Fibroblast of lung (primary cell): Measurements from ENCODE around the gene CTBP1. TPM values are rescaled to one million over a fixed set of nuclear protein-coding genes. Genes with fewer than 3 reads are reported as not detected.

Experiments used
- DNase-seq, 2 donors: peaks; one replicate each; pipeline versions ENCODE4 v3.0.0 to v3.0.0-alpha.2; 2010; ENCODE audit warnings: low read depth in 2 of 2
- H2AFZ ChIP-seq: 2 replicates; pipeline ENCODE4 v1.5.1; 2012; ENCODE audit warnings: low read length, control low read depth, inconsistent platforms
- H3K27ac ChIP-seq: 2 replicates; pipeline ENCODE4 v1.5.1; 2011; ENCODE audit warnings: low read length, control low read depth; ENCODE audit not compliant: insufficient read depth
- H3K27me3 ChIP-seq: 2 replicates; pipeline ENCODE4 v1.5.1; 2011; ENCODE audit warnings: mild to moderate bottlenecking, low read length; ENCODE audit not compliant: control insufficient read depth, insufficient read depth
- H3K36me3 ChIP-seq: 2 replicates; pipeline ENCODE4 v1.5.1; 2011; ENCODE audit warnings: low read length; ENCODE audit not compliant: control insufficient read depth, insufficient read depth
- H3K4me1 ChIP-seq: 2 replicates; pipeline ENCODE4 v1.5.1; 2011; ENCODE audit warnings: low read length; ENCODE audit not compliant: control insufficient read depth, insufficient read depth; ENCODE audit errors: extremely low read depth
- H3K4me2 ChIP-seq: 2 replicates; pipeline ENCODE4 v1.5.1; 2011; ENCODE audit warnings: low read length, control low read depth; ENCODE audit not compliant: insufficient read depth; ENCODE audit errors: extremely low read depth
- H3K4me3 ChIP-seq, 4 experiments: fragments of 200-600 bp in 1 of 4; sonication (generic) in 1 of 4; replicated peaks in 1 of 4; 2 replicates each; pipeline ENCODE4 v1.5.1; 2011 to 2016; ENCODE audit warnings: low read length in 4 of 4, low read depth in 3 of 4, mild to moderate bottlenecking in 3 of 4, control low read depth in 2 of 4, inconsistent platforms in 1 of 4, mixed read lengths in 1 of 4; ENCODE audit not compliant: insufficient read depth in 1 of 4; ENCODE audit errors: control extremely low read depth in 1 of 4
- H3K79me2 ChIP-seq: 2 replicates; pipeline ENCODE4 v1.5.1; 2012; ENCODE audit warnings: mild to moderate bottlenecking, low read length, inconsistent platforms; ENCODE audit not compliant: control insufficient read depth, insufficient read depth
- H3K9ac ChIP-seq: 2 replicates; pipeline ENCODE4 v1.5.1; 2011; ENCODE audit warnings: mild to moderate bottlenecking, low read length, control low read depth; ENCODE audit not compliant: insufficient read depth
- H3K9me3 ChIP-seq: 2 replicates; pipeline ENCODE4 v1.5.1; 2012; ENCODE audit warnings: low read depth, low read length; ENCODE audit not compliant: control insufficient read depth, insufficient read depth
- H4K20me1 ChIP-seq: 2 replicates; pipeline ENCODE4 v1.5.1; 2011; ENCODE audit warnings: low read length; ENCODE audit not compliant: control insufficient read depth, insufficient read depth; ENCODE audit errors: extremely low read depth
- CTCF ChIP-seq, 2 donors: IDR thresholded peaks in 1 of 2; conservative IDR thresholded peaks in 1 of 2; 1 replicate in 1 of 2; 2 replicates in 1 of 2; pipeline ENCODE4 v1.5.1; 2011 to 2012; ENCODE audit warnings: low read length in 2 of 2, control low read depth in 1 of 2, inconsistent platforms in 1 of 2, low read depth in 1 of 2, mild to moderate bottlenecking in 1 of 2
- EZH2 ChIP-seq: IDR thresholded peaks from 2 replicates; pipeline ENCODE4 v1.5.1; 2012; ENCODE audit warnings: low read length, control low read depth, mild to moderate bottlenecking; ENCODE audit errors: missing control alignments
- polyA plus RNA-seq, 2 donors: library from polyadenylated mRNA; depleted of rRNA in 1 of 2; stranded (reverse) in 1 of 2; unstranded in 1 of 2; fragments of >200 nt; gene quantifications; 2 replicates each; pipeline ENCODE4 v1.2.1, GENCODE V29; 2011 to 2012; ENCODE audit warnings: missing spikeins in 1 of 2
- total RNA-seq: library from RNA; depleted of rRNA; stranded (reverse); fragments of >200 nt; gene quantifications from 2 replicates; pipeline ENCODE4 v1.2.1, GENCODE V29; 2014

CTBP1 gene
- total and polyA plus RNA-seq, 2 donors (not counting 1 experiment from before 2014, with no cell fraction given) = 78.2 to 249 TPM

- H3K79me2 ChIP-seq = peaks cover 85% of the 10 kb centered on the region
- H4K20me1 ChIP-seq = no peaks in the 10 kb centered on the region
- H2AFZ ChIP-seq = no peak overlapping the region
- TF ChIP-seq CTCF (conservative IDR thresholded peaks at IDR 0.05 in 1 of 2, IDR thresholded peaks at IDR 0.05 in 1 of 2; ENCODE audit: low read depth in 1 of 2, low read length in 2 of 2) (no peak), EZH2 (no peak)
- no peak overlapping the region for H3K27ac ChIP-seq
- no peak overlapping the region for H3K4me3 ChIP-seq
- no peak overlapping the region for H3K9ac ChIP-seq
- no peaks in the 10 kb centered on the region for H3K4me1 ChIP-seq
- H3K27me3 ChIP-seq = no peaks in the 10 kb centered on the region
- H3K4me2 ChIP-seq = no peak overlapping the region
- no peaks in the 10 kb centered on the region for H3K9me3 ChIP-seq
- no peak for DNase-seq
- H3K36me3 ChIP-seq = peaks cover 12% of the 10 kb centered on the region
Observed at GRCh38 chr4:1297023-1297395, 48.1 kb upstream of the CTBP1 start.

DNA sequence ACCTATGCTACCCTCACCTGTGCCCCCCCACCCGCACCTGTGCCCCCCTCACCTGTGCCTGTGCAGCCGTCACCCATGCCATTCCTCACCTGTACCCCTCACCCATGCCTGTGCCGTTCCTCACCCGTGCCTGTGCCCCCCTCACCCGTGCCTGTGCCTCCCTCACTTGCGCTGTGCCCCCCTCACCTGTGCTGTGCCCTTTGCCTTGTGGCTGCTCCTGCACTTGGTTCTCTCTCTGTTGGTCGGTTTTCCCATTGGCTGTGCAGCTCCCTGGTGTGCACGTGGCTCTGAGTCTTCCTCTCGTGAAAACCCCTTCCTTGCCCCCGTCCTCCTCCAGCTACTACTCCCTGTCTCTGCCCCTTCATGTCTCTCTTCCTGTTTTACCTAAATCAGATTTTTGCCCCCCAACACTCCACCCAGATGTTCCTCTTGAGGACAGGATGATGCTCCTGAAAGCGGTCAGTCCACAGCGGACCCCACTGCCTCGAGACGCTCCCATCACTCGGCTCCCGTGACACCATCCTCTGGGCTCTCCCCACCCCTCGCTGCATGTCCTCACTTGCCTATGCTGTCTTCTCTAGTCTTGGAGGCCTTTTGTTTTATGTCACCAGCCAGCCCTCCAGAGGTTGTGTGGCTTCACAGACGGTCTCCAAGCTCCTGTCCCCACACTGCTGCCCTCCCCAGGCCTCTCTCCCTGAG lies 47.5 kb upstream of the CTBP1 start:
- Histone ChIP-seq H3K27ac (no peak overlapping the region), H3K4me1 (peaks cover 2% of the 10 kb centered on the region), H3K27me3 (no peaks in the 10 kb centered on the region), H3K36me3 (peaks cover 12% of the 10 kb centered on the region), H3K79me2 (peaks cover 87% of the 10 kb centered on the region), H4K20me1 (no peaks in the 10 kb centered on the region), H3K9me3 (no peaks in the 10 kb centered on the region), H3K9ac (no peak overlapping the region), H3K4me3 (no peak overlapping the region), H2AFZ (no peak overlapping the region), H3K4me2 (no peak overlapping the region)
- no peak for DNase-seq
- no peak for TF ChIP-seq EZH2
- TF ChIP-seq CTCF (conservative IDR thresholded peaks at IDR 0.05 in 1 of 2, IDR thresholded peaks at IDR 0.05 in 1 of 2; ENCODE audit: low read depth in 1 of 2, low read length in 2 of 2) = no peak

- no peaks in the 10 kb centered on the region for H3K27me3 ChIP-seq
- H3K4me3 ChIP-seq = no peak overlapping the region
- no peak overlapping the region for H3K9ac ChIP-seq
- no peak overlapping the region for H2AFZ ChIP-seq
- H3K4me1 ChIP-seq = peaks cover 7% of the 10 kb centered on the region
- peaks cover 90% of the 10 kb centered on the region for H3K79me2 ChIP-seq
- no peak for DNase-seq
- no peaks in the 10 kb centered on the region for H3K9me3 ChIP-seq
- no peak overlapping the region for H3K4me2 ChIP-seq
- H4K20me1 ChIP-seq = no peaks in the 10 kb centered on the region
- TF ChIP-seq EZH2 (no peak), CTCF (conservative IDR thresholded peaks at IDR 0.05 in 1 of 2, IDR thresholded peaks at IDR 0.05 in 1 of 2; ENCODE audit: low read depth in 1 of 2, low read length in 2 of 2) (no peak)
- peaks cover 10% of the 10 kb centered on the region for H3K36me3 ChIP-seq
- no peak overlapping the region for H3K27ac ChIP-seq
Observed at GRCh38 chr4:1295405-1296055, 46.6 kb upstream of the CTBP1 start.
